HUDEP-2 (cell line): ENCODE data around the gene SMAD5.

ENCODE experiments used
- DNase-seq, 76 experiments: peaks; one replicate each; lab custom pipeline; 2025; ENCODE audit not compliant: unreplicated experiment in 76 of 76; lab: John Stamatoyannopoulos, UW

Gene SMAD5

GRCh38 chr5:136193322-136193935 lies 60.8 kb downstream of the SMAD5 start:
- no peak for DNase-seq

GRCh38 chr5:136194576-136194975 lies 61.9 kb downstream of the SMAD5 start:
- no peak for DNase-seq

GRCh38 chr5:136195971-136196820 lies 63.6 kb downstream of the SMAD5 start:
- DNase-seq: no peak

DNA sequence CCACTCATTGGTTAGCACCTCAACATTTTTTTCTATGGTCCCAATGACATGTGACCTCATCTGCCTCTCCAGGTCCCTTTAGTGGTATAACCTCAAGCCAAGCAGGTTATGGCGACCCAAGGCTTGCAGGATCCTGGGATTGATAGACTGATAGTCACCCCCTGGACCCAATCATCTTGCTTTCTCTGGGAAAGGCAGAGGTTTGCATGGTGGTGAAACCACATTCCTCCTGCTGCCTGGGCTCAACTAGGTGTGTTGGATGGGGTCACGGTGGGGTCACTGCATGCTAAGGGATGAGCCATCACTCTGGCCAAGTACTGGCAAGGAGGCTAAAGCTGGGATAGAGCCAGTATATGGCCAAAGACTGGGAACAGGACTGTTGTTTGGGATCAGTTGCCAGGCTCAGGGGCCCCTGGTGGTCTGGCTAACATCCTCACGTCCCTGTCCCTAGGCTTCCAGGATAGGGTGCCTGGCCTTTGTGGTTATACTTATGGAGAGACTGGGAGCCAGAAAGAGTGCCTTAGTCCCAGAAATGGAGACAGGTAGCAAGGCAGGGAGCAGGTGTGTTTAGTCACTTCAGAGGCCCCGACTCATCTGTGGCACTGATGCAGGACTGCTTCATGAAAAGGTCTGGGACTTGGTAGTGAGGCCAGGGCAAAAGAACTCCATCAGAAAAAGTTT lies 65.0 kb downstream of the SMAD5 start:
- DNase-seq: no peak

DNA sequence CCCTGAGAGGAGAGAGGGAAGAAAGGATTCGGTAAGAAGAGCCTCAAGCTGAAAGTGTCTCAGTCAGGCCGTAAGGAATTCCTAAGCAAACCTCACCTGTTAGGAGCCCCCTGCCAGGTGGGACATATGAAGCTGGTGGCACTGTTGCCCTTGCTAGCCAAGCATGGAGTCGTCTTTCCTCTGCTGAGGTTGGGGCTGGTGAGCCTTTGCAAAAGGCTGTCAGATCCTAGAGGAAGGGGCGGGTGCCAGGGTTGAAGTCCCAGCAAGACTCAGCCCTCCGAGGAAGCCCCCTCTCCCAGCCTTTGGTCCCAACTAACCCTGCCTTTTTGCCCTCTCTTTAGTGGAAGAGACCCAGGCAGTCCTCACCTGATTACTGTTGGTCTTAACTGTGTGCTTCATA lies 65.8 kb downstream of the SMAD5 start:
- no peak for DNase-seq

DNA sequence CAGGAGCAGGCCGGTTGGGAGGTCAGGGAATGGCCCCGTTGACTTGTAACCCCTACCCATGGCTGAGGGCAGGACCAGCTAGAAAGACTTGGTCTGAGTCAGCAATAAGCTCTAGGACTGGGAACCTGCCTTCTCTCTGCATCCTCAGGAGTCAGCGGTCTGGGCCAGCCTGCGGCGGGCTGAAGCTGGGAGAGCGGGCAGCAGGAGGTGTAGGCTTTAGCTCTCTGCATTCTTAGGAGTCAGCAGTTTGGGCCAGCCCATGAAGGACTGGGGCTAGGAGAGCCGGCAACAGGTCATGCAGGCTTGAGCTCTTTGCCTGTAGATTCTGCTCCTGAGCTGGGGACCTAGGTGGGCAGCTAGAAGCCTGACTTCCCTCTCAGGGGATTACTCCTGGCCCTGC lies 66.8 kb downstream of the SMAD5 start:
- DNase-seq: no peak

GRCh38 chr5:136200130-136200529 lies 67.5 kb downstream of the SMAD5 start:
- no peak for DNase-seq

- DNase-seq: no peak
Measured at GRCh38 chr5:136200761-136201160, 68.1 kb downstream of the SMAD5 start.

DNA sequence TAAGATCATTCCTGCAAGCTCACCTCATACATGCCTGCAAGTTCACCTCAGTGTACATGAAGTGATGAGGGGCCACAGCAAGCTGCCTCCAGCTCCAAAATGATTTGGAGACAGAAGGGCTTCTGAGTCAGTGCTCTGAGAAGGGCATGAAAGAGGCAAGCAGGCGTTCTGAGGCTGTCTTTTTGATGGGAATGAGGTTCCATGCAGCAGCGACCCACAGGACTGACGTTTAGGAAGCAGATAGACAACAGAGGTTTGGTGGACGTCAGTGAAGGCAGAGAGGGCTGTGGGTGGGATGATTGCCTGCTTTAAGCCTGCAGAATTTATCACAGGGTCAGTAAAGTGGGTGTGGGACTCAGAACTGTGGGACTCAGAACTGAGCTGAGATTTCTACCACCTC lies 69.2 kb downstream of the SMAD5 start:
- no peak for DNase-seq

DNA sequence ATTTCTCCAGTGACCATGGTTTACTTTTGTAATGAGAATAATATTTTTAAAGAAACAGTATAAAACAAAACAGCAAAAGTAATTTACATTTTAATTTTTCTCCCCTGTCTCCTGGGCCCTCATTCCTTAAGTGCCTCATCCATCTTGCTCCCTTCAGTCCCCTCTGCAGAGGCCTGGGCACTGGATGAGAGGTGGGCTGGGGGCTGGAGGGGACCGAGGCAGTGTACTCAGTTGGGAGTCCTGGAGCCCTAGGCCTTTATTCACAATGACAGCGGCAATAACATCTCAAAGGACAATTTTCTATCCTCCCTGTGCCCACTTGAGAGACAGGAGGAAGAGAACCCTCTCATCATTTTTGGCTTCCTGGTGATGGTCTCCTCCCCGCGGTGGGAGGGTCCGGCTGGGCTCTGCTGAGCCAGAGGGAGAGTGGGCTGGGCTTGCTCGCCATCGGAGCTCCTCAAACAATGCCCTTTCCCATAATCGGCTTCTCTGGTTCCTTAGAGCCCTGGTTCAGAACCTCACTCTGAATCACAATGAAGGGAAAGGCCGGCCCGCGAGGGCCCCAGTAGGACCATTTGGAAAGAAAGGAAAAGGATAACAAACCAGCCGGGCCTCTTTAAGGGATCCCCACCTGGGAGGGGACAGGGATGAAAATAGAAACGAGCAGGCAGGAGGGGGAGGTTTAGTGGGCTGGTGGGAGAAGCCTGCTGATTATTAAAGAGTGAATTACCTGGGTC lies 70.0 kb downstream of the SMAD5 start:
- no peak for DNase-seq

DNA sequence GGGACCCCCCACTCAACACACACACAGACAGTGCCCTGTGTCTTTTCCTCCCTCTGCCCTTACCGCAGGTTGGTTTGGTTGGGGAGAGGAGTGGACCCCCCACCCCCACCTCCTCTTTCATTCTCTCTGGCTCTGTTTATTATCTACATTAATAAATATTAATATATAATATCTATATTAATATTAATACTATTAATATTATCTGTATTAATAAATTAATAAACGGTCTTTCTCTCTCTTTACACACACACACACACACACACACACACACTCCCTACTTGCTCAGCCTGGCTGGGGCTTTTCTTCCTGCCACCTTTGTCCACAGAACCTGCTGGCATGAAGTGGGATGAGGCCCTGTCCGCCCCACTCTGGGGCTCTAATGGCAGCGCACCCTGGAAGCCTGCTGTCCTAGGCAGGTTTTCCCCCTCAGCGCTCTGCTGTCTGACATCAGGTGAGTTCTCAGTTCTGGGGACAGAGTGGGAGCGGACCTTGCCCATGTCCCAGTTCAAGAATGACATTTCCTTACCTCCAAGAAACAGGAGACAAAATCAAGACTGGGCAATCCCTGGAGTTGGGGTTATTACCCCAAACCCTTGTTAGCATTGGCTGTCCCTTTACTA lies 70.8 kb downstream of the SMAD5 start:
- no peak for DNase-seq

DNA sequence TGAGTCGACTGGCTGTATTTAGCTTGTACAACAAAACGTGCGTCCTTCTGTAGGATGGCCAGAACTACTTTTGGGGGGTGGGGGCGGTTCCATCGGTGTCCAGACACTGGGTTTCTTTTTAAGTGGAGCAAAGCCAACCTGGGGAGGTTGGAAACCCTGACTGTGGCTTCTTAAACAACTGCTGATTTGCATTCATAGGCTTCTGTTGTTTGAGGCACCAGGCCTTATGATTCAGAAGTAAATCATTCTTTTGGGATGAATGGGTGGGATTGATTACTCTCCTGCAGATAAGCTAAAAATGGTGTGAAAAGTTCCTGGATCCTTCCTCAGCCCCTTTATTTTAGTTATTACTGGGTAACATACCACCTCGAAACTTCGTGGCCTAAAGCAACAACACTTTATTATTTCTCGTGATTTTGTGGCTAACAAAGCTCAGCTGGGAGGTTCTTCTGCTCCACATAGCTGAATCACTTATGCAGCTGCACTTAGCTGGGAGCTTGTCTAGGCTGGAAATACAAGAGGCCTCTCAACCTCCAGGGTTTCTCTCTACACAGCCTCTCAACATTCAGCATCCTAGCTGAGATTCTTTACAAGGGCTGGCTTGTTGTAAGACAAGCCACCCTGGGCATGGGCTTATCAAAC lies 72.5 kb downstream of the SMAD5 start:
- no peak for DNase-seq

DNA sequence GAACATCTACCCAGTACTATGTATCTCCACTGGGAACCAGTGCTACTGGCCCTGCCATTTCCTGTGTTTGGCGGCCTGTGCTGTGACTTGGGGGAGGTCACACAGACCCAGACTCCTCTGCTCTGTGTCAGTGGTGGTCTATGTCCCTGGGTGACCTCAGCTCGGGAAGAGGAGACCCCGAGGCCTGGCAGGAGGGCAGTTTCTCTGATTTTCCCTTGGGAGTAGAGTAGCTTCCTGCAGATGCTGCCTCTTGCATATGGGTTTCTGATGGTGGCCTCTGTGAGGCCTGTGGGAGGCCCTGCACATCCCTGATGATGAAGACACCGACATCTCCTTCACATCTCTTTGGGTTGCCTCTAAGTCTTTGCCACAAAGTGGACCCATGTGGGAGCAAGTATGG lies 73.3 kb downstream of the SMAD5 start:
- DNase-seq: no peak

GRCh38 chr5:136206361-136206760 lies 73.7 kb downstream of the SMAD5 start:
- DNase-seq: no peak

DNA sequence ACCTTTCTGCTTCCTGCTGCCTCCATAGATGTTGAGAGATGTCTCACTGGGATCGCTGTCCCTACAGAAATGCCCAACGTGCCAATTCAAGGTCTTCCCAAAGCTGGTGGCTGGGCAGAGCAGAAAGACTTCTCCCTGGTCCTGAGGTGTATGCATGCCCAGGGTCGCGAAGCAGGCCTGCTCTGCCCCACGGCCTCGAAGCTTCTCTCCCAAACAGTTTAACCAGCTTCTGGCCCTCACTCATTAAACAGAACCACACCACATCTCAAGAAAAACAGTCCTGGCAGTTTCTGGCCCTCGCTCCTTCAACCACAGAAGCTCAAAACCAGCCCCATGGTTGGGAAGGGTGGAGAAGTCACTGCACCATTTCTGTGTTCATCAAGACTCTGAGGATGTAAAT lies 75.0 kb downstream of the SMAD5 start:
- DNase-seq: no peak

- no peak for DNase-seq
Measured at GRCh38 chr5:136208916-136209315, 76.3 kb downstream of the SMAD5 start.

DNA sequence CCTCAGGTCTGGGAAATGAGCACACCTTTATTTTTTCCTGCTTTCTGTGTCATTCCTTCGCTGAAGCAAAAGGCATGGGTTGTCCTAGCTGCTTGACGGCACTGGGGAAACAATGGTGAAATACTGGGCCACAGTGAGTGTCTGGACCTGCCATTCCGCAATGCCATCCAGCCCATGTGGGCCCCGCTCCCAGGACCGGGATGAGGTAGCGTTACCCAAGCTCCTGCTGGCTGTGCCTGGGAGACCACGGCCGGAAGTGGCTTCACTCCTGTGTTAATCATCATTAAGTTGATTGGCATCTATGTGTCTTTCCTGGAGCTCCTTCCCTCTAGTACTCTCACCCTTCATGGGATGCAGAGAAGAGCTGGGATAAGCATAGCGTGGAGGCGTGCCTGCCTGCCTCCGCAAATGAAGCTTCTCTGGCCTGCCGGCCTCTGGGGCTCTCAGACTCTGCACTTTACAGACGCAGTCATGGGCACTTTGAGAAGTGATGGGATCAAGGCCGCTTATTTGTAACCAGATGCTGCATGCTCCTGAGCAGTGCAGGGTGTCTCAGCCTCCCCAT lies 76.8 kb downstream of the SMAD5 start:
- DNase-seq: no peak

- no peak for DNase-seq
Measured at GRCh38 chr5:136210259-136210658, 77.6 kb downstream of the SMAD5 start.

- no peak for DNase-seq
Measured at GRCh38 chr5:136211282-136212040, 78.8 kb downstream of the SMAD5 start.
